Upper lobe of right lung (tissue), 1 donor: ENCODE measurements around the gene LPCAT1. TPM values are rescaled to one million over a fixed set of nuclear protein-coding genes. Genes with fewer than 3 reads are reported as not detected.

ENCODE experiments used
- ATAC-seq: fragments of 200-7000 bp; cut with Tn5 transposase; one replicate; pipeline ENCODE4 v1.9.1; 2020; ENCODE audit warnings: mild to moderate bottlenecking, moderate library complexity
- DNase-seq: peaks from one replicate; pipeline ENCODE4 v3.0.0-alpha.2; 2020
- H3K27ac ChIP-seq: fragments of 200-600 bp; one replicate; pipeline ENCODE4 v1.8.0; 2022
- H3K27me3 ChIP-seq: fragments of 200-600 bp; one replicate; pipeline ENCODE4 v1.8.0; 2022; ENCODE audit warnings: mild to moderate bottlenecking
- H3K36me3 ChIP-seq: fragments of 200-600 bp; one replicate; pipeline ENCODE4 v1.8.0; 2022
- H3K4me1 ChIP-seq: fragments of 200-600 bp; one replicate; pipeline ENCODE4 v1.8.0; 2022
- H3K4me3 ChIP-seq: fragments of 200-600 bp; one replicate; pipeline ENCODE4 v1.8.0; 2022; ENCODE audit warnings: mild to moderate bottlenecking
- H3K9me3 ChIP-seq: fragments of 200-600 bp; one replicate; pipeline ENCODE4 v1.8.0; 2022
- intact Hi-C: fragments of 100-400 bp; cut with DNase I; formaldehyde crosslinking; loops from one replicate; pipeline ENCODE4 v1.11.0; 2022
- total RNA-seq: library from RNA; stranded (reverse); fragmentation: NEBNext Ultra II Directional; extraction: Animal tissue kit (Norgen Biotek cat#: 25700); gene quantifications from one replicate; pipeline ENCODE4 v1.2.1, GENCODE V29; 2021
- TF ChIP-seq, protein P1 (sequence below): fragments of 200-600 bp; IDR thresholded peaks from one replicate; pipeline ENCODE4 v1.8.0; 2022; ENCODE audit warnings: antibody characterized with exemption
- donor health status: DM: no; HTN: yes; CAD: no; lungs with severe emphysema.

Gene LPCAT1
- total RNA-seq, 1 donor from 2014 or later, result 690 TPM

DNA sequence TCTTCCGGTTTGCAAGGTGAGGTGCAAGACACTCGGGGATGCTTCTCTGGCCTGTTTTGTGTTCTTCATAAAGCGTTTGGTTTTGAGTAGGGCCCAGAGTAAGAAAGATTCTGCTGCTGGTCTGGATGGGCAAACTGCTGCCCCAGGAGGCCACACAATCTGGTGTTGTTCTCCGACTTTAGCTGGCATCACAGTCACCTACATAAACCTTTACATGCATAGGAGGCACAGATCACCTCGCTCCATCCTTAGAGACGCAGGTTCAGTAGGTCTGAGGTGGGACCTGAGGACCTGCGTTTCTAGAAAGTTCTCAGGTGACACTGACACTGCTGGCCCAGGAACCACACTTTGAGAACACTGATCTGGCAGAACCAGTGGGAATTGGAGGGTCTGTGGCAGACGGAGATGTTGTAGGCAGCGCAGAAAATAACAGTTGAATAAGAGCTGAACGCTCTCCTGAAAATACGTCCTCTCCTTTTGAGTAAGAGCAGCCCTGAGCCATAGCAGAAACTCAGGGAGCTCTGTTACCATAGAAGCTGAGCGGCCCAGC is 74.6 kb downstream of the LPCAT1 start:
- peaks cover 34% of the 10 kb centered on the region for H3K27me3 ChIP-seq
- no peaks in the 10 kb centered on the region for H3K36me3 ChIP-seq
- H3K4me3 ChIP-seq, result no peak overlapping the region
- DNase-seq (no peak), ATAC-seq (no peak)
- intact Hi-C loops, result no loop called here
- no peak overlapping the region for H3K27ac ChIP-seq
- TF ChIP-seq, protein P1, sequence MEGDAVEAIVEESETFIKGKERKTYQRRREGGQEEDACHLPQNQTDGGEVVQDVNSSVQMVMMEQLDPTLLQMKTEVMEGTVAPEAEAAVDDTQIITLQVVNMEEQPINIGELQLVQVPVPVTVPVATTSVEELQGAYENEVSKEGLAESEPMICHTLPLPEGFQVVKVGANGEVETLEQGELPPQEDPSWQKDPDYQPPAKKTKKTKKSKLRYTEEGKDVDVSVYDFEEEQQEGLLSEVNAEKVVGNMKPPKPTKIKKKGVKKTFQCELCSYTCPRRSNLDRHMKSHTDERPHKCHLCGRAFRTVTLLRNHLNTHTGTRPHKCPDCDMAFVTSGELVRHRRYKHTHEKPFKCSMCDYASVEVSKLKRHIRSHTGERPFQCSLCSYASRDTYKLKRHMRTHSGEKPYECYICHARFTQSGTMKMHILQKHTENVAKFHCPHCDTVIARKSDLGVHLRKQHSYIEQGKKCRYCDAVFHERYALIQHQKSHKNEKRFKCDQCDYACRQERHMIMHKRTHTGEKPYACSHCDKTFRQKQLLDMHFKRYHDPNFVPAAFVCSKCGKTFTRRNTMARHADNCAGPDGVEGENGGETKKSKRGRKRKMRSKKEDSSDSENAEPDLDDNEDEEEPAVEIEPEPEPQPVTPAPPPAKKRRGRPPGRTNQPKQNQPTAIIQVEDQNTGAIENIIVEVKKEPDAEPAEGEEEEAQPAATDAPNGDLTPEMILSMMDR, result no peak
- H3K9me3 ChIP-seq, result peaks cover 5% of the 10 kb centered on the region
- peaks cover 9% of the 10 kb centered on the region for H3K4me1 ChIP-seq

DNA sequence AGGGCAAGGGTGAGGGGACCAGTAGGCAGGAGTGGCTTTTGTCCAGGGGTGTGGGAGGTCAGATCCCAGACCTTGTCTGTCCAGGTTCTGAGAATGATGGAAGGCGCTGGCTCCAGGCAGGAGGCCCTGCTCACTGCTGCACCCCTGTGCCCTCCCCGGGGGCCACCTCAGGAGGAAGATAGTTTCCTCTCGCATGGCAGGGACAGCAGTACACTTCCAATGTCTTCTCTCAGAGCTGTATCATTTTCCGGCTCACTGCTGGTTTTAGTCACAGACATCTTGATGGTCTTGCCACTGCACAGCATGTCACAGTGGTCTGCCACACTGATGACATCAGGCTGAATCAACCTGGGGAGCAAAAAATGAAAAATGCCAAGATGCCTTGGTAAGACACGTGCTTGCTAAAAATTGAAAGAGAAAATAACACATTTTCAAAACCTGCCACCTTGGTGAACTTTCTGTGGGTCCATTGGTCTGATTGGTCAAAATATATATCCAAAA is 75.2 kb downstream of the LPCAT1 start:
- DNase-seq, result peak; percentile 53

DNA sequence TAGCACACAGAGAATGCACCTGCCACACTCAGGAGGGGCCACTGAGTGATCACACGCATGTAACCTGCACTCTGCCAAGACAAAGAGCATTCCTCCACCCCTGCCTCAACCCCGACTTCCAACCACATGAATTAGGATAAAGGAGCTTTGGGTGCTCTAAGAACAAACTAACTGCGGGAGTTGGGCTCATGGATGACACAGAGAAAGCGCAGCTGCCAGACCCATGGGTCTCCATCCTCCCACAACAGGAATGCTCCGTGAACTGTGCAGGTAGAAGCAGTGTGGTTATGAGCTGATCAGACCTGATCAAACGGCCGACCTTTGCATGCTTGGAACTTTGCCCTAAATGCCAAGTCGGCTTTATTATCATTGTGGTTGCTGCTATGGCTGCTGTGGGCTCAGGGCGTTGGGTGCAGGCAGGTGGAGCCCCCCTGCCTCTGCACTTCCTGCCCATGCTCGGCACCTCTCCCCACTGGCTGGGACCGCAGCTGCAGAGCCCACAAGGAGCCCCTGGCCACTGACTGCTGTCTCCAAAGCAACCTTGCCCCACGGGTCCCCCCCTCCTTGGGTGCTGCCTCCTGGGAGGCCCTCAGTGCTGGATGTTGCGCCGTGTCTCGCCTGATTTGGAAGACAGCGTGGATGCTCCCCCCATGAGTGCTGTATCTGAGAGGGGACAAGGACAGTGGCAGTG is 75.9 kb downstream of the LPCAT1 start:
- no peaks in the 10 kb centered on the region for H3K36me3 ChIP-seq
- H3K4me3 ChIP-seq, result no peak overlapping the region
- peaks cover 47% of the 10 kb centered on the region for H3K27me3 ChIP-seq
- peaks cover 5% of the 10 kb centered on the region for H3K9me3 ChIP-seq
- DNase-seq, result peak; percentile 48
- TF ChIP-seq, protein P1, result no peak
- ATAC-seq, result no peak
- peaks cover 9% of the 10 kb centered on the region for H3K4me1 ChIP-seq
- no peak overlapping the region for H3K27ac ChIP-seq
- intact Hi-C loops, result no loop called here

More for the DNA sequence above, 75.2 kb downstream of the LPCAT1 start:
- Histone ChIP-seq H3K27ac (no peak overlapping the region), H3K4me3 (no peak overlapping the region), H3K27me3 (peaks cover 40% of the 10 kb centered on the region), H3K4me1 (peaks cover 9% of the 10 kb centered on the region), H3K9me3 (peaks cover 5% of the 10 kb centered on the region), H3K36me3 (no peaks in the 10 kb centered on the region)
- ATAC-seq, result no peak
- TF ChIP-seq, protein P1, result no peak
- intact Hi-C loops, result no loop called here

DNA sequence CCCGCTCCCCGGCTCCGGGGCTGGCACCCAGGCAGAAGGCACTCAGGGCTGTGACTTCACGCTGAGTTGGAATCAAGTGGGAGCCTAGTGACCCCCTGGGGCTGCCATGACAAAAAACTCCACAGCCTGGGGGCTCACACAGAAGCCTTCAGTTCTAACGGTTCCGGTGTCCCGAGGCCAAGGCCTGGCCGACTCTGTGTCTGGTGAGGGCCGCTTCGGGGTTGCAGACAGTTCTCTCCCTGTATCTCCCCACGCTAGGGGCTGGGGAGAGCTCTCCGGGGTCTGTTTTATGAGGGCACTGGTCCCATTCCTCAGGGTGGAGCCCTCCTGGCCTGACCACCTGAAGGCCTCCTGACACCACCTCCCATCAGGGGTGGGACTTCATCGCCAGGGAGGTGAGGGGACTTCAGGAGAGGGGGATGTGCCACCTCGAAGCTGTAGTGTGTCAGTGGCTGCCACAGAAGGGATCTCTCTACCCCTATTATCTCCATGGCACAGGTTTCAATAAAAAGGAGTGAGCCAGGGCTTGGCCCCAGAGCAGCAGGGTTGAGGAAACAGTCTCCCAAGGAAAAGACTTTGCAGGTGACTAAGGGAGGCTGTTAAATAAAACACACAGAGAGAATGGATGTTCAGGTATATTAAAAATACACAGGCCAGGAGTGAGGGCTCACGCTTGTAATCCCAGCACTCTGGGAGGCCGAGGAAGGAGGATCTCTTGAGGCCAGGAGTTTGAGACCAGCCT is 77.0 kb downstream of the LPCAT1 start:
- no peak for ATAC-seq

More for the DNA sequence above, 77.0 kb downstream of the LPCAT1 start:
- no peak overlapping the region for H3K4me3 ChIP-seq
- no peak overlapping the region for H3K27ac ChIP-seq
- no peaks in the 10 kb centered on the region for H3K9me3 ChIP-seq
- H3K4me1 ChIP-seq, result peaks cover 9% of the 10 kb centered on the region
- H3K36me3 ChIP-seq, result no peaks in the 10 kb centered on the region
- H3K27me3 ChIP-seq, result peaks cover 58% of the 10 kb centered on the region
- DNase-seq, result peak; percentile 59
- TF ChIP-seq, protein P1, result no peak
- intact Hi-C loops, result no loop called here
